SK-N-SH (cell line): ENCODE results near the gene SPINK9. TPM values are rescaled to one million over a fixed set of nuclear protein-coding genes. Genes with fewer than 3 reads are reported as not detected.

Experiments used
- CTCF ChIA-PET: fragments of 300-600, 350-600 bp; formaldehyde crosslinking; extraction: SDS; loops from one replicate; lab custom pipeline; 2021; lab: Yijun Ruan, JAX
- POLR2A ChIA-PET: fragments of 350-600 bp; sonication (Branson Sonifier 250); formaldehyde crosslinking; extraction: SDS; loops from one replicate; lab custom pipeline; 2020; ENCODE audit warnings: antibody characterized with exemption, inconsistent platforms; lab: Yijun Ruan, JAX
- DNase-seq: peaks from one replicate; pipeline ENCODE4 v3.0.0; 2012
- H2AFZ ChIP-seq: fragments of 200-600 bp; sonication (generic); 2 replicates; pipeline ENCODE4 v1.8.1; 2016; ENCODE audit warnings: antibody characterized with exemption, mild to moderate bottlenecking, low read depth
- H3F3A ChIP-seq: fragments of 200-600 bp; sonication (generic); replicated peaks from 2 replicates; pipeline ENCODE3; 2016; ENCODE audit warnings: antibody characterized with exemption, mild to moderate bottlenecking; ENCODE audit not compliant: insufficient read depth
- H3K27ac ChIP-seq, 2 experiments: fragments of 200-500 bp in 1 of 2; fragments of 200-600 bp in 1 of 2; sonication (Bioruptor generic) in 1 of 2; sonication (generic), shearing (Covaris generic) in 1 of 2; 2 replicates each; pipeline versions ENCODE4 v1.5.1 to v1.6.1; 2014 to 2016; ENCODE audit warnings: low read depth in 2 of 2, inconsistent platforms in 1 of 2, low read length in 1 of 2, mild to moderate bottlenecking in 1 of 2, mixed read lengths in 1 of 2
- H3K27me3 ChIP-seq: fragments of 200-600 bp; sonication (generic), shearing (Covaris generic); 2 replicates; pipeline ENCODE4 v1.6.1; 2016; ENCODE audit warnings: mixed run types; ENCODE audit not compliant: insufficient read depth
- H3K36me3 ChIP-seq, 2 experiments: fragments of 200-500 bp in 1 of 2; fragments of 200-600 bp in 1 of 2; sonication (Bioruptor generic) in 1 of 2; sonication (generic) in 1 of 2; replicated peaks in 1 of 2; 2 replicates each; pipeline versions ENCODE3 to v1.5.1; 2014 to 2016; ENCODE audit warnings: low read length in 1 of 2, mild to moderate bottlenecking in 1 of 2; ENCODE audit not compliant: insufficient read depth in 2 of 2, control insufficient read depth in 1 of 2
- H3K4me1 ChIP-seq, 2 experiments: fragments of 200-500 bp in 1 of 2; fragments of 200-600 bp in 1 of 2; sonication (Bioruptor generic) in 1 of 2; sonication (generic), shearing (Covaris generic) in 1 of 2; 2 replicates each; pipeline versions ENCODE4 v1.5.1 to v1.6.1; 2014 to 2016; ENCODE audit warnings: low read depth in 1 of 2, low read length in 1 of 2, mixed run types in 1 of 2; ENCODE audit not compliant: insufficient read depth in 2 of 2, control insufficient read depth in 1 of 2
- H3K4me2 ChIP-seq: fragments of 200-600 bp; sonication (generic), shearing (Covaris generic); 2 replicates; pipeline ENCODE4 v1.6.1; 2017; ENCODE audit warnings: mixed run types
- H3K4me3 ChIP-seq, 2 experiments: fragments of 200-500 bp in 1 of 2; fragments of 200-600 bp in 1 of 2; sonication (Bioruptor generic) in 1 of 2; sonication (generic), shearing (Covaris generic) in 1 of 2; 2 replicates each; pipeline versions ENCODE4 v1.5.1 to v1.8.1; 2014 to 2016; ENCODE audit warnings: low read depth in 2 of 2, inconsistent platforms in 1 of 2, low read length in 1 of 2, mild to moderate bottlenecking in 1 of 2, mixed read lengths in 1 of 2, moderate library complexity in 1 of 2
- H3K79me2 ChIP-seq: fragments of 200-600 bp; sonication (generic); 2 replicates; pipeline ENCODE4 v1.8.1; 2017; ENCODE audit warnings: mild to moderate bottlenecking; ENCODE audit not compliant: insufficient read depth
- H3K9ac ChIP-seq: fragments of 200-600 bp; sonication (generic); 2 replicates; pipeline ENCODE4 v1.6.1; 2017; ENCODE audit warnings: mixed run types
- H3K9me2 ChIP-seq: fragments of 200-600 bp; sonication (generic); 2 replicates; pipeline ENCODE4 v1.6.1; 2017; ENCODE audit warnings: mixed run types
- H3K9me3 ChIP-seq: fragments of 200-600 bp; sonication (generic); 2 replicates; pipeline ENCODE4 v1.6.1; 2017; ENCODE audit warnings: mixed run types, mild to moderate bottlenecking, moderate library complexity
- H4K20me1 ChIP-seq: fragments of 200-600 bp; sonication (generic); 2 replicates; pipeline ENCODE4 v1.6.1; 2017; ENCODE audit warnings: mild to moderate bottlenecking, mixed run types; ENCODE audit not compliant: insufficient read depth
- FOXJ3 ChIP-seq: sonication (generic); formaldehyde crosslinking; IDR thresholded peaks from 2 replicates; pipeline ENCODE4 v1.5.1; 2020; ENCODE audit warnings: mild to moderate bottlenecking, missing genetic modification reagents
- FOXM1 ChIP-seq: IDR thresholded peaks from 2 replicates; pipeline ENCODE4 v1.4.0; 2012; ENCODE audit warnings: low read depth, mild to moderate bottlenecking
- GATA2 ChIP-seq: sonication (generic); formaldehyde crosslinking; IDR thresholded peaks from 2 replicates; pipeline ENCODE4 v1.5.0; 2020; ENCODE audit warnings: mild to moderate bottlenecking, missing genetic modification reagents
- JUND ChIP-seq: IDR thresholded peaks from 2 replicates; pipeline ENCODE4 v1.4.0; 2012
- NRF1 ChIP-seq: IDR thresholded peaks from 2 replicates; pipeline ENCODE4 v1.6.1; 2012; ENCODE audit warnings: low read depth, mild to moderate bottlenecking, low read length
- RAD21 ChIP-seq: IDR thresholded peaks from 2 replicates; pipeline ENCODE4 v1.6.1; 2012; ENCODE audit warnings: mild to moderate bottlenecking, low read length
- RCOR1 ChIP-seq: fragments of 150-350 bp; IDR thresholded peaks from 2 replicates; pipeline ENCODE4 v1.6.1; 2017; ENCODE audit warnings: antibody characterized with exemption, low read length
- RFX5 ChIP-seq: IDR thresholded peaks from 2 replicates; pipeline ENCODE4 v1.6.1; 2012; ENCODE audit warnings: mild to moderate bottlenecking, improper control_type of control experiment, low read length
- SIN3A ChIP-seq: IDR thresholded peaks from 2 replicates; pipeline ENCODE4 v1.6.1; 2012; ENCODE audit warnings: low read depth, mild to moderate bottlenecking, low read length, moderate library complexity, borderline replicate concordance
- TAF1 ChIP-seq: IDR thresholded peaks from 2 replicates; pipeline ENCODE4 v1.6.1; 2012; ENCODE audit warnings: low read depth, mild to moderate bottlenecking, low read length, moderate library complexity, borderline replicate concordance
- TCF12 ChIP-seq: IDR thresholded peaks from 2 replicates; pipeline ENCODE4 v1.4.0; 2012
- whole genome bisulfite sequencing: methylation state at CpG from one replicate; pipeline ENCODE4 v1.1.6; 2017; ENCODE audit warnings: low lambda C conversion rate; 5-methylcytosine and 5-hydroxymethylcytosine counted together
- polyA plus RNA-seq, 3 experiments: library from polyadenylated mRNA; depleted of rRNA; stranded (reverse); fragments of >200 nt; gene quantifications; 2 replicates each; pipeline ENCODE4 v1.2.3, GENCODE V29; 2012
- TF ChIP-seq, protein P1 (sequence below): fragments of 150-350 bp; IDR thresholded peaks from 2 replicates; pipeline ENCODE4 v1.6.1; 2016; ENCODE audit warnings: mild to moderate bottlenecking, low read depth, low read length
- TF ChIP-seq, protein P2 (sequence below): IDR thresholded peaks from 2 replicates; pipeline ENCODE4 v1.4.0; 2012; ENCODE audit warnings: low read depth
- TF ChIP-seq, protein P3 (sequence below): IDR thresholded peaks from 2 replicates; pipeline ENCODE4 v1.6.1; 2012; ENCODE audit warnings: mild to moderate bottlenecking, low read depth, low read length, moderate library complexity
- TF ChIP-seq, protein P4 (sequence below): IDR thresholded peaks from 2 replicates; pipeline ENCODE4; 2012
- TF ChIP-seq, protein P5 (sequence below): IDR thresholded peaks from 2 replicates; pipeline ENCODE4 v1.4.0; 2012; ENCODE audit warnings: low read depth, borderline replicate concordance

Gene SPINK9
- polyA plus RNA-seq, 1 of the 3 experiments (the other 2 are of a cell fraction): not detected

DNA sequence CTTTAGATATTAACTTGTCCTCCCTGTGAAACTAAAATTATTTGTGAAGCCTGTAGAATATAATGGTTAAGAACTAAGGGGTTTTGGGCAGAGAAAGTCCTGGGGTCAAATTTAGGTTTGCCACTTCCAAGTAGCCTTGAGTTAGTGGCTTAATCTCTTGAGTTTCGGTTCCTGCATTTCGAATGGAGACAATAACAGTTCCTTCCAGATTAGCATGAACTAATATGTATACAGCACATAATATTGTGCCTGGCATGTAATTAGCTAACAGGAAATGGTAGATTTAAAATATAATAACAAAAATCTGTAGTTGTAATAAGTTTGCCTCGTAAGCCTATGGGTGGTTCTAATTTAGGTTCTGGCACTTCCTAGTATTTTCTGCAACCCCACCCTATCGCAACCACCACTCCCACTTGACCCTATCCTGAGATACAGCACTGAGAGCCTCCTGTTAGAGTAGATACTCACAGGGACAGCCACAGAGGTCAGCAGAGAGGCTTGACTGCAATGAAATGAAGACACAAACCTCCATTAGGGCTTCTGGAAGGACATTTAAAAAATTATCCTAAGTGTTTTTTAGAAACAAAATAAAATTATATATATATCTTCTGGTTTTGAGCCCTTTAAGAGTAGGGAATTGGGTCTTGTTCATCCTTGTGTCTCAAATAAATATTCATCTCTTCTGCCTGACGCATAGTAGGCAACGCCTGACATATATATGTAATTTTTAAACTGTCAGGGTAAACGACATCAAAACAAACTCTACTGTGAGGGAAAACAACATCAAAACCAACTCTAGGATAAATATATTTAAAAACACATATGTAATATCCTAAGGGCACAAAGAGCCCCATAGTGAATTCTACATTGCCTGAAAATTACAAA, 8.5 kb downstream of the SPINK9 start:
- Histone ChIP-seq H3K9ac (no peak overlapping the region), H3K9me2 (no peaks in the 10 kb centered on the region), H3K27ac (no peak overlapping the region), H3K36me3 (no peaks in the 10 kb centered on the region), H2AFZ (no peak overlapping the region), H3K9me3 (no peaks in the 10 kb centered on the region), H4K20me1 (no peaks in the 10 kb centered on the region), H3K79me2 (no peaks in the 10 kb centered on the region), H3K27me3 (no peaks in the 10 kb centered on the region), H3K4me1 (no peaks in the 10 kb centered on the region), H3F3A (no peaks in the 10 kb centered on the region), H3K4me3 (no peak overlapping the region), H3K4me2 (no peak overlapping the region)
- DNase-seq: no peak
- POLR2A ChIA-PET: no interaction called here
- CTCF ChIA-PET: no interaction called here
- TF ChIP-seq NRF1 (no peak), TCF12 (no peak), GATA2 (no peak), JUND (no peak), SIN3A (no peak), TAF1 (no peak)
- TF ChIP-seq, protein P1, sequence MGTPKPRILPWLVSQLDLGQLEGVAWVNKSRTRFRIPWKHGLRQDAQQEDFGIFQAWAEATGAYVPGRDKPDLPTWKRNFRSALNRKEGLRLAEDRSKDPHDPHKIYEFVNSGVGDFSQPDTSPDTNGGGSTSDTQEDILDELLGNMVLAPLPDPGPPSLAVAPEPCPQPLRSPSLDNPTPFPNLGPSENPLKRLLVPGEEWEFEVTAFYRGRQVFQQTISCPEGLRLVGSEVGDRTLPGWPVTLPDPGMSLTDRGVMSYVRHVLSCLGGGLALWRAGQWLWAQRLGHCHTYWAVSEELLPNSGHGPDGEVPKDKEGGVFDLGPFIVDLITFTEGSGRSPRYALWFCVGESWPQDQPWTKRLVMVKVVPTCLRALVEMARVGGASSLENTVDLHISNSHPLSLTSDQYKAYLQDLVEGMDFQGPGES: no peak
- TF ChIP-seq, protein P2, sequence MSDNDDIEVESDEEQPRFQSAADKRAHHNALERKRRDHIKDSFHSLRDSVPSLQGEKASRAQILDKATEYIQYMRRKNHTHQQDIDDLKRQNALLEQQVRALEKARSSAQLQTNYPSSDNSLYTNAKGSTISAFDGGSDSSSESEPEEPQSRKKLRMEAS: no peak
- TF ChIP-seq, protein P3, sequence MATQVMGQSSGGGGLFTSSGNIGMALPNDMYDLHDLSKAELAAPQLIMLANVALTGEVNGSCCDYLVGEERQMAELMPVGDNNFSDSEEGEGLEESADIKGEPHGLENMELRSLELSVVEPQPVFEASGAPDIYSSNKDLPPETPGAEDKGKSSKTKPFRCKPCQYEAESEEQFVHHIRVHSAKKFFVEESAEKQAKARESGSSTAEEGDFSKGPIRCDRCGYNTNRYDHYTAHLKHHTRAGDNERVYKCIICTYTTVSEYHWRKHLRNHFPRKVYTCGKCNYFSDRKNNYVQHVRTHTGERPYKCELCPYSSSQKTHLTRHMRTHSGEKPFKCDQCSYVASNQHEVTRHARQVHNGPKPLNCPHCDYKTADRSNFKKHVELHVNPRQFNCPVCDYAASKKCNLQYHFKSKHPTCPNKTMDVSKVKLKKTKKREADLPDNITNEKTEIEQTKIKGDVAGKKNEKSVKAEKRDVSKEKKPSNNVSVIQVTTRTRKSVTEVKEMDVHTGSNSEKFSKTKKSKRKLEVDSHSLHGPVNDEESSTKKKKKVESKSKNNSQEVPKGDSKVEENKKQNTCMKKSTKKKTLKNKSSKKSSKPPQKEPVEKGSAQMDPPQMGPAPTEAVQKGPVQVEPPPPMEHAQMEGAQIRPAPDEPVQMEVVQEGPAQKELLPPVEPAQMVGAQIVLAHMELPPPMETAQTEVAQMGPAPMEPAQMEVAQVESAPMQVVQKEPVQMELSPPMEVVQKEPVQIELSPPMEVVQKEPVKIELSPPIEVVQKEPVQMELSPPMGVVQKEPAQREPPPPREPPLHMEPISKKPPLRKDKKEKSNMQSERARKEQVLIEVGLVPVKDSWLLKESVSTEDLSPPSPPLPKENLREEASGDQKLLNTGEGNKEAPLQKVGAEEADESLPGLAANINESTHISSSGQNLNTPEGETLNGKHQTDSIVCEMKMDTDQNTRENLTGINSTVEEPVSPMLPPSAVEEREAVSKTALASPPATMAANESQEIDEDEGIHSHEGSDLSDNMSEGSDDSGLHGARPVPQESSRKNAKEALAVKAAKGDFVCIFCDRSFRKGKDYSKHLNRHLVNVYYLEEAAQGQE: no peak
- TF ChIP-seq, protein P4, sequence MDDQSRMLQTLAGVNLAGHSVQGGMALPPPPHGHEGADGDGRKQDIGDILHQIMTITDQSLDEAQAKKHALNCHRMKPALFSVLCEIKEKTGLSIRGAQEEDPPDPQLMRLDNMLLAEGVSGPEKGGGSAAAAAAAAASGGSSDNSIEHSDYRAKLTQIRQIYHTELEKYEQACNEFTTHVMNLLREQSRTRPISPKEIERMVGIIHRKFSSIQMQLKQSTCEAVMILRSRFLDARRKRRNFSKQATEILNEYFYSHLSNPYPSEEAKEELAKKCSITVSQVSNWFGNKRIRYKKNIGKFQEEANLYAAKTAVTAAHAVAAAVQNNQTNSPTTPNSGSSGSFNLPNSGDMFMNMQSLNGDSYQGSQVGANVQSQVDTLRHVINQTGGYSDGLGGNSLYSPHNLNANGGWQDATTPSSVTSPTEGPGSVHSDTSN: no peak
- 44% methylated on average over 7 of the region's 7 CpGs for WGBS

DNA sequence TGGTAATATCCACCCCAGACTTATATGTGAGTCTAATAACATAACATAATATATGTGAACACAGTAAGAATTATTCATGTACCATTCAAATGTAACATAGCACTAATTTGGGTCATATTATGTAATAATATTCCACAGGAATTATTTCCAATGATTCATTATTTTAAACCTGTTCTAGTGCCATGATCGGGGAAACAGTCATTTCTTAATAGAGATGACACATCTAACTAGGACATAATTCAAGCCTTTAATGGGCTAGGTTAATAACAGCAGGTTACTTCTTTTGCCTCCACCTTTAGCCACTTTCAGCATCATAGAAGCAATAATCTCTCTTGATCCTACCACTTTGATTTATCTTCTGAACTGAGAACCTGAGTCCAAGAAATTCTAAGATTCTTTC, 12.3 kb downstream of the SPINK9 start:
- Histone ChIP-seq H3F3A (no peaks in the 10 kb centered on the region), H4K20me1 (no peaks in the 10 kb centered on the region), H3K4me3 (no peak overlapping the region), H3K27me3 (no peaks in the 10 kb centered on the region), H3K9ac (no peak overlapping the region), H3K36me3 (no peaks in the 10 kb centered on the region), H3K79me2 (no peaks in the 10 kb centered on the region), H3K4me1 (no peaks in the 10 kb centered on the region), H2AFZ (no peak overlapping the region), H3K4me2 (no peak overlapping the region), H3K9me3 (no peaks in the 10 kb centered on the region), H3K9me2 (no peaks in the 10 kb centered on the region), H3K27ac (no peak overlapping the region)
- ChIA-PET POLR2A (no interaction called here), CTCF (no interaction called here)
- no peak for DNase-seq
- WGBS: 4% methylated on average over 1 of the region's 1 CpG
- TF ChIP-seq FOXM1 (no peak), RFX5 (no peak), SIN3A (no peak), RCOR1 (no peak), FOXJ3 (CRISPR knock-in tag) (no peak), NRF1 (no peak), RAD21 (no peak), JUND (no peak)
- TF ChIP-seq, protein P5, sequence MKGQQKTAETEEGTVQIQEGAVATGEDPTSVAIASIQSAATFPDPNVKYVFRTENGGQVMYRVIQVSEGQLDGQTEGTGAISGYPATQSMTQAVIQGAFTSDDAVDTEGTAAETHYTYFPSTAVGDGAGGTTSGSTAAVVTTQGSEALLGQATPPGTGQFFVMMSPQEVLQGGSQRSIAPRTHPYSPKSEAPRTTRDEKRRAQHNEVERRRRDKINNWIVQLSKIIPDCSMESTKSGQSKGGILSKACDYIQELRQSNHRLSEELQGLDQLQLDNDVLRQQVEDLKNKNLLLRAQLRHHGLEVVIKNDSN: no peak
